K562 (cell line): ENCODE measurements around the gene C20orf96. TPM values are rescaled to one million over a fixed set of nuclear protein-coding genes. Genes with fewer than 3 reads are reported as not detected.
A peak's percentile ranks its signal among the peaks of the same experiment; 100 is the strongest.

ENCODE experiments used
- ATAC-seq: fragments of 200-7000 bp; cut with Tn5 transposase; 3 replicates; pipeline ENCODE4 v1.9.1; 2020; ENCODE audit warnings: moderate library complexity
- BruUV-seq: library from RNA; stranded (reverse); fragments of 400-500 nt; replicated peaks from 2 replicates; lab custom pipeline; 2021; lab: Mats Ljungman, UMichigan
- CTCF ChIA-PET: fragments of 300-600 bp; formaldehyde crosslinking; extraction: SDS; loops from one replicate; lab custom pipeline; 2021; ENCODE audit warnings: low intra/inter-chr PET ratio; lab: Yijun Ruan, JAX
- POLR2A ChIA-PET: fragments of 300-600, 350-650 bp; sonication (Branson Sonifier 250); formaldehyde crosslinking; extraction: SDS; loops from one replicate; lab custom pipeline; 2021; ENCODE audit warnings: antibody characterized with exemption, inconsistent platforms; lab: Yijun Ruan, JAX
- DNase-seq, 4 experiments: peaks; one replicate each; pipeline versions ENCODE4 v3.0.0 to v3.0.0-alpha.2; 2011 to 2018; ENCODE audit warnings: low spot score in 3 of 4, mixed read lengths in 3 of 4; ENCODE audit errors: extremely low read depth in 1 of 4
- FAIRE-seq: peaks from 2 replicates; lab custom pipeline; 2011; peaks lifted over from hg19 to GRCh38; lab: Jason Lieb, UNC
- H2AFZ ChIP-seq: 2 replicates; pipeline ENCODE4 v1.6.0; 2011; ENCODE audit warnings: low read depth, low read length, control low read depth, inconsistent platforms
- H3K27ac ChIP-seq: fragments of 200-600 bp; 3 replicates; pipeline ENCODE4 v1.8.0; 2011; ENCODE audit warnings: low read depth, mild to moderate bottlenecking, control low read depth, inconsistent platforms, low read length, moderate library complexity, mixed read lengths; ENCODE audit errors: extremely low read depth
- H3K27me3 ChIP-seq, 2 experiments: fragments of 300-600 bp in 1 of 2; 2 replicates in 1 of 2; 3 replicates in 1 of 2; pipeline versions ENCODE4 v1.6.0 to v1.8.0; 2011; ENCODE audit warnings: inconsistent platforms in 2 of 2, low read length in 2 of 2, mild to moderate bottlenecking in 1 of 2, mixed read lengths in 1 of 2, moderate library complexity in 1 of 2; ENCODE audit not compliant: control insufficient read depth in 2 of 2, insufficient read depth in 2 of 2
- H3K36me3 ChIP-seq: fragments of 300-600 bp; 3 replicates; pipeline ENCODE4 v1.8.0; 2011; ENCODE audit warnings: mild to moderate bottlenecking, low read length, inconsistent platforms; ENCODE audit not compliant: control insufficient read depth, insufficient read depth
- H3K4me1 ChIP-seq, 2 experiments: fragments of 200-600 bp in 1 of 2; replicated peaks in 1 of 2; 2 replicates in 1 of 2; 3 replicates in 1 of 2; pipeline versions ENCODE4 v1.5.1 to v1.8.0; 2011; ENCODE audit warnings: inconsistent platforms in 2 of 2, low read length in 2 of 2, mild to moderate bottlenecking in 1 of 2, mixed read lengths in 1 of 2, moderate library complexity in 1 of 2; ENCODE audit not compliant: control insufficient read depth in 2 of 2, insufficient read depth in 2 of 2
- H3K4me2 ChIP-seq: 2 replicates; pipeline ENCODE4 v1.6.1; 2011; ENCODE audit warnings: low read length, control low read depth, inconsistent platforms, mixed read lengths; ENCODE audit not compliant: insufficient read depth
- H3K4me3 ChIP-seq: fragments of 200-600 bp; sonication (generic), shearing (Covaris generic); 2 replicates; pipeline ENCODE4 v1.5.1; 2016; ENCODE audit warnings: control low read depth, inconsistent platforms
- H3K79me2 ChIP-seq: fragments of 200-600 bp; 3 replicates; pipeline ENCODE4 v1.8.0; 2011; ENCODE audit warnings: low read length, inconsistent platforms; ENCODE audit not compliant: control insufficient read depth, insufficient read depth
- H3K9ac ChIP-seq, 2 experiments: 2 replicates each; pipeline versions ENCODE4 v1.6.0 to v1.6.1; 2011; ENCODE audit warnings: low read depth in 2 of 2, low read length in 2 of 2, control low read depth in 1 of 2, inconsistent platforms in 1 of 2, mild to moderate bottlenecking in 1 of 2, mixed read lengths in 1 of 2; ENCODE audit not compliant: insufficient read depth in 1 of 2
- H3K9me1 ChIP-seq: one replicate; pipeline ENCODE4 v1.6.0; 2011; ENCODE audit warnings: inconsistent platforms, mild to moderate bottlenecking, low read length, moderate library complexity; ENCODE audit not compliant: control insufficient read depth, insufficient read depth
- H3K9me3 ChIP-seq: replicated peaks from 2 replicates; pipeline ENCODE4 v1.5.1; 2011; ENCODE audit warnings: low read depth, low read length, inconsistent platforms; ENCODE audit not compliant: control insufficient read depth, insufficient read depth
- H4K20me1 ChIP-seq: replicated peaks from 2 replicates; pipeline ENCODE4 v1.6.1; 2011; ENCODE audit warnings: low read length, inconsistent platforms, mixed read lengths; ENCODE audit not compliant: control insufficient read depth, insufficient read depth
- CBFA2T2 ChIP-seq: fragments of 450-650 bp; conservative IDR thresholded peaks from 2 replicates; pipeline ENCODE4 v1.6.1; 2017; ENCODE audit warnings: mild to moderate bottlenecking
- CBFA2T3 ChIP-seq: fragments of 450-650 bp; IDR thresholded peaks from 2 replicates; pipeline ENCODE4 v1.6.1; 2017
- CTCF ChIP-seq, 3 experiments: IDR thresholded peaks in 2 of 3; conservative IDR thresholded peaks in 1 of 3; 2 replicates each; pipeline ENCODE4 v1.5.1; 2011 to 2012; ENCODE audit warnings: low read length in 3 of 3, mild to moderate bottlenecking in 3 of 3, control low read depth in 2 of 3, improper control_type of control experiment in 1 of 3, inconsistent platforms in 1 of 3, low read depth in 1 of 3, mixed read lengths in 1 of 3, moderate library complexity in 1 of 3; ENCODE audit not compliant: insufficient read depth in 2 of 3
- MBD2 ChIP-seq: sonication (generic); IDR thresholded peaks from 2 replicates; pipeline ENCODE4 v1.6.1; 2016; ENCODE audit warnings: low read depth, borderline replicate concordance
- NFE2 ChIP-seq: IDR thresholded peaks from 2 replicates; pipeline ENCODE4 v1.6.1; 2014; ENCODE audit warnings: antibody characterized with exemption, low read depth
- PATZ1 ChIP-seq: fragments of 250-450 bp; sonication (Bioruptor Pico); IDR thresholded peaks from 2 replicates; pipeline ENCODE4 v1.5.0; 2020; ENCODE audit warnings: mild to moderate bottlenecking, borderline replicate concordance
- RCOR1 ChIP-seq, 2 experiments: IDR thresholded peaks; 2 replicates each; pipeline ENCODE4 v1.6.1; 2012; ENCODE audit warnings: low read depth in 2 of 2, low read length in 2 of 2, borderline replicate concordance in 1 of 2, improper control_type of control experiment in 1 of 2
- ZFP1 ChIP-seq: fragments of 450-650 bp; formaldehyde crosslinking; IDR thresholded peaks from 2 replicates; pipeline ENCODE4 v1.4.0; 2020; ENCODE audit warnings: mild to moderate bottlenecking, mixed read lengths
- ZNF717 ChIP-seq: fragments of 250-450 bp; sonication (Bioruptor Pico); IDR thresholded peaks from 2 replicates; pipeline ENCODE4 v1.5.0; 2021
- WGBS: fragments of 100-300 bp; shearing (Covaris generic); methylation state at CpG from one replicate; pipeline ENCODE4 v1.1.6; 2016; ENCODE audit warnings: low coverage, mixed read lengths; ENCODE audit not compliant: insufficient coverage; ENCODE audit errors: missing lambda C conversion rate; 5-methylcytosine and 5-hydroxymethylcytosine counted together
- in situ Hi-C: fragments of 300-500 bp; cut with MboI; formaldehyde crosslinking; loops from 4 replicates; pipeline ENCODE4 v1.15.0; 2018; ENCODE audit warnings: inconsistent platforms, mixed read lengths
- intact Hi-C: fragments of 100-400 bp; cut with micrococcal nuclease; formaldehyde crosslinking; loops from 2 replicates; pipeline ENCODE4 v1.14.2; 2022
- polyA plus RNA-seq, 8 experiments: library from polyadenylated mRNA; depleted of rRNA in 4 of 8; stranded (reverse) in 5 of 8; unstranded in 3 of 8; fragments of >200 nt; fragmentation: Nextera tagmentation in 2 of 8; fragmentation: Illumina TruSeq in 1 of 8; extraction: Ambion mirVana in 2 of 8; extraction: Trizol in 1 of 8; gene quantifications; 2 replicates each; pipeline versions ENCODE4 v1.2.1 to v1.2.3, GENCODE V29; 2011 to 2014; ENCODE audit warnings: inconsistent platforms in 1 of 8, missing spikeins in 1 of 8
- total RNA-seq, 7 experiments: library from RNA; depleted of rRNA in 6 of 7; stranded (reverse); fragments of >200 nt in 6 of 7; fragmentation: Illumina TruSeq in 2 of 7; extraction: Trizol in 2 of 7; gene quantifications; 2 replicates each; pipeline versions ENCODE4 v1.2.1 to v1.2.3, GENCODE V29; 2011 to 2021; ENCODE audit warnings: low replicate concordance in 1 of 7

Gene C20orf96
- total and polyA plus RNA-seq, 9 of the 15 experiments (the other 6 are each of a cell fraction or from before 2014, with no cell fraction given) = 1.7 to 11.7 (median 4.2) TPM

GRCh38 chr20:258963-259362, 31.6 kb downstream of the C20orf96 start (continued):
- TF ChIP-seq CTCF (IDR thresholded peaks at IDR 0.05 in 2 of 3, conservative IDR thresholded peaks at IDR 0.05 in 1 of 3; ENCODE audit: insufficient read depth in 2 of 3, low read depth in 1 of 3, low read length in 3 of 3) = peak; percentile 58 to 64 (median 62)

GRCh38 chr20:258269-258858, 32.2 kb downstream of the C20orf96 start:
- POLR2A ChIA-PET = interaction anchor here (0.6 to 0.8 kb wide), 2 partner anchors 8 to 21 kb away, joined by 3 read pairs; no protein-coding TSS in a partner anchor
- no peak for FAIRE-seq
- H3K9ac ChIP-seq = peak overlapping the region in 1 of 2 experiments; percentile 3; a peak in 1 of 4 replicates
- H3K9me3 ChIP-seq = no peaks in the 10 kb centered on the region
- ATAC-seq = peak; percentile 55
- H3K4me1 ChIP-seq = peaks cover 6 to 21% of the 10 kb centered on the region in 2 experiments
- in situ Hi-C loops (no loop called here), intact Hi-C loops (loop anchor here (2.0 kb wide), 1 partner anchor 70 kb away; no protein-coding TSS in a partner anchor)
- TF ChIP-seq CBFA2T3 = peak; percentile 54
- no peak for TF ChIP-seq ZFP1
- no peak for TF ChIP-seq ZNF717 (CRISPR knock-in tag)
- TF ChIP-seq NFE2 = 0 out of 2 replicates have a peak, but pooled peaks have one; percentile 6
- TF ChIP-seq MBD2 = no peak
- TF ChIP-seq CBFA2T2 = peak; percentile 37; the same call in 1 of the 2 replicates
- no peak for TF ChIP-seq RCOR1 (IDR thresholded peaks at IDR 0.05; ENCODE audit: borderline replicate concordance in 1 of 2, low read depth in 2 of 2, low read length in 2 of 2)
- no peak for TF ChIP-seq PATZ1 (CRISPR knock-in tag)
- H3K4me2 ChIP-seq = no peak overlapping the region
- no peaks in the 10 kb centered on the region for H3K27me3 ChIP-seq
- DNase-seq = no peak
- peak overlapping the region; percentile 32; the same call in 1 of the 3 replicates for H3K27ac ChIP-seq
- CTCF ChIA-PET = interaction anchor here (0.6 kb wide), 1 partner anchor 173 kb away, joined by 3 read pairs; no protein-coding TSS in a partner anchor
- H2AFZ ChIP-seq = peak overlapping the region; percentile 90
- H4K20me1 ChIP-seq = no peaks in the 10 kb centered on the region
- no peaks in the 10 kb centered on the region for H3K36me3 ChIP-seq
- WGBS = 24% methylated on average over 4 of the region's 4 CpGs
- no TSS peak for BruUV-seq
- no peaks in the 10 kb centered on the region for H3K79me2 ChIP-seq
- no peaks in the 10 kb centered on the region for H3K9me1 ChIP-seq
- H3K4me3 ChIP-seq = no peak overlapping the region
